SK-N-SH (cell line): ENCODE measurements around the gene CACNA1D. TPM values are rescaled to one million over a fixed set of nuclear protein-coding genes. Genes with fewer than 3 reads are reported as not detected.

ENCODE experiments used
- CTCF ChIA-PET: fragments of 300-600, 350-600 bp; formaldehyde crosslinking; extraction: SDS; loops from one replicate; lab custom pipeline; 2021; lab: Yijun Ruan, JAX
- POLR2A ChIA-PET: fragments of 350-600 bp; sonication (Branson Sonifier 250); formaldehyde crosslinking; extraction: SDS; loops from one replicate; lab custom pipeline; 2020; ENCODE audit warnings: antibody characterized with exemption, inconsistent platforms; lab: Yijun Ruan, JAX
- DNase-seq: peaks from one replicate; pipeline ENCODE4 v3.0.0; 2012
- H2AFZ ChIP-seq: fragments of 200-600 bp; sonication (generic); 2 replicates; pipeline ENCODE4 v1.8.1; 2016; ENCODE audit warnings: antibody characterized with exemption, mild to moderate bottlenecking, low read depth
- H3F3A ChIP-seq: fragments of 200-600 bp; sonication (generic); replicated peaks from 2 replicates; pipeline ENCODE3; 2016; ENCODE audit warnings: antibody characterized with exemption, mild to moderate bottlenecking; ENCODE audit not compliant: insufficient read depth
- H3K27ac ChIP-seq, 2 experiments: fragments of 200-500 bp in 1 of 2; fragments of 200-600 bp in 1 of 2; sonication (Bioruptor generic) in 1 of 2; sonication (generic), shearing (Covaris generic) in 1 of 2; 2 replicates each; pipeline versions ENCODE4 v1.5.1 to v1.6.1; 2014 to 2016; ENCODE audit warnings: low read depth in 2 of 2, inconsistent platforms in 1 of 2, low read length in 1 of 2, mild to moderate bottlenecking in 1 of 2, mixed read lengths in 1 of 2
- H3K27me3 ChIP-seq: fragments of 200-600 bp; sonication (generic), shearing (Covaris generic); 2 replicates; pipeline ENCODE4 v1.6.1; 2016; ENCODE audit warnings: mixed run types; ENCODE audit not compliant: insufficient read depth
- H3K36me3 ChIP-seq, 2 experiments: fragments of 200-500 bp in 1 of 2; fragments of 200-600 bp in 1 of 2; sonication (Bioruptor generic) in 1 of 2; sonication (generic) in 1 of 2; replicated peaks in 1 of 2; 2 replicates each; pipeline versions ENCODE3 to v1.5.1; 2014 to 2016; ENCODE audit warnings: low read length in 1 of 2, mild to moderate bottlenecking in 1 of 2; ENCODE audit not compliant: insufficient read depth in 2 of 2, control insufficient read depth in 1 of 2
- H3K4me1 ChIP-seq, 2 experiments: fragments of 200-500 bp in 1 of 2; fragments of 200-600 bp in 1 of 2; sonication (Bioruptor generic) in 1 of 2; sonication (generic), shearing (Covaris generic) in 1 of 2; 2 replicates each; pipeline versions ENCODE4 v1.5.1 to v1.6.1; 2014 to 2016; ENCODE audit warnings: low read depth in 1 of 2, low read length in 1 of 2, mixed run types in 1 of 2; ENCODE audit not compliant: insufficient read depth in 2 of 2, control insufficient read depth in 1 of 2
- H3K4me2 ChIP-seq: fragments of 200-600 bp; sonication (generic), shearing (Covaris generic); 2 replicates; pipeline ENCODE4 v1.6.1; 2017; ENCODE audit warnings: mixed run types
- H3K4me3 ChIP-seq, 2 experiments: fragments of 200-500 bp in 1 of 2; fragments of 200-600 bp in 1 of 2; sonication (Bioruptor generic) in 1 of 2; sonication (generic), shearing (Covaris generic) in 1 of 2; 2 replicates each; pipeline versions ENCODE4 v1.5.1 to v1.8.1; 2014 to 2016; ENCODE audit warnings: low read depth in 2 of 2, inconsistent platforms in 1 of 2, low read length in 1 of 2, mild to moderate bottlenecking in 1 of 2, mixed read lengths in 1 of 2, moderate library complexity in 1 of 2
- H3K79me2 ChIP-seq: fragments of 200-600 bp; sonication (generic); 2 replicates; pipeline ENCODE4 v1.8.1; 2017; ENCODE audit warnings: mild to moderate bottlenecking; ENCODE audit not compliant: insufficient read depth
- H3K9ac ChIP-seq: fragments of 200-600 bp; sonication (generic); 2 replicates; pipeline ENCODE4 v1.6.1; 2017; ENCODE audit warnings: mixed run types
- H3K9me2 ChIP-seq: fragments of 200-600 bp; sonication (generic); 2 replicates; pipeline ENCODE4 v1.6.1; 2017; ENCODE audit warnings: mixed run types
- H3K9me3 ChIP-seq: fragments of 200-600 bp; sonication (generic); 2 replicates; pipeline ENCODE4 v1.6.1; 2017; ENCODE audit warnings: mixed run types, mild to moderate bottlenecking, moderate library complexity
- H4K20me1 ChIP-seq: fragments of 200-600 bp; sonication (generic); 2 replicates; pipeline ENCODE4 v1.6.1; 2017; ENCODE audit warnings: mild to moderate bottlenecking, mixed run types; ENCODE audit not compliant: insufficient read depth
- CHD2 ChIP-seq: fragments of 150-350 bp; IDR thresholded peaks from 2 replicates; pipeline ENCODE4 v1.6.1; 2018; ENCODE audit warnings: low read length; ENCODE audit not compliant: partially characterized antibody
- CTCF ChIP-seq: fragments of 200-600 bp; sonication (generic); IDR thresholded peaks from 2 replicates; pipeline ENCODE4 v1.6.1; 2017; ENCODE audit warnings: antibody characterized with exemption, mild to moderate bottlenecking, moderate library complexity
- ELF1 ChIP-seq: IDR thresholded peaks from 2 replicates; pipeline ENCODE4 v1.4.0; 2012
- EP300 ChIP-seq, 2 experiments: IDR thresholded peaks; 2 replicates each; pipeline versions ENCODE4 v1.4.0 to v1.6.1; 2012; ENCODE audit warnings: borderline replicate concordance in 1 of 2, low read depth in 1 of 2, low read length in 1 of 2
- EZH2phosphoT487 ChIP-seq: fragments of 200-600 bp; sonication (generic); IDR thresholded peaks from 2 replicates; pipeline ENCODE4 v1.6.1; 2017; ENCODE audit warnings: low read depth, mixed run types, mild to moderate bottlenecking, antibody characterized with exemption, moderate library complexity, borderline replicate concordance
- JUND ChIP-seq: IDR thresholded peaks from 2 replicates; pipeline ENCODE4 v1.4.0; 2012
- MAX ChIP-seq: IDR thresholded peaks from 2 replicates; pipeline ENCODE4 v1.4.0; 2012; ENCODE audit warnings: low read depth
- MEF2A ChIP-seq: IDR thresholded peaks from 2 replicates; pipeline ENCODE4 v1.4.0; 2012; ENCODE audit warnings: low read depth, borderline replicate concordance
- MXI1 ChIP-seq: IDR thresholded peaks from 2 replicates; pipeline ENCODE4 v1.6.1; 2012; ENCODE audit warnings: mild to moderate bottlenecking, low read depth, low read length, improper control_type of control experiment
- NFIC ChIP-seq: IDR thresholded peaks from 2 replicates; pipeline ENCODE4 v1.4.0; 2012; ENCODE audit warnings: borderline replicate concordance
- PBX3 ChIP-seq: IDR thresholded peaks from 2 replicates; pipeline ENCODE4; 2012
- RAD21 ChIP-seq: IDR thresholded peaks from 2 replicates; pipeline ENCODE4 v1.6.1; 2012; ENCODE audit warnings: mild to moderate bottlenecking, low read length
- REST ChIP-seq: IDR thresholded peaks from 2 replicates; pipeline ENCODE4 v1.6.1; 2012; ENCODE audit warnings: mild to moderate bottlenecking, low read depth, low read length, moderate library complexity
- RFX5 ChIP-seq: IDR thresholded peaks from 2 replicates; pipeline ENCODE4 v1.6.1; 2012; ENCODE audit warnings: mild to moderate bottlenecking, improper control_type of control experiment, low read length
- TAF1 ChIP-seq: IDR thresholded peaks from 2 replicates; pipeline ENCODE4 v1.6.1; 2012; ENCODE audit warnings: low read depth, mild to moderate bottlenecking, low read length, moderate library complexity, borderline replicate concordance
- TCF12 ChIP-seq: IDR thresholded peaks from 2 replicates; pipeline ENCODE4 v1.4.0; 2012
- TEAD4 ChIP-seq: IDR thresholded peaks from 2 replicates; pipeline ENCODE4 v1.4.0; 2012; ENCODE audit warnings: mild to moderate bottlenecking, borderline replicate concordance; ENCODE audit not compliant: insufficient read depth
- USF1 ChIP-seq: IDR thresholded peaks from 2 replicates; pipeline ENCODE4 v1.4.0; 2012; ENCODE audit warnings: low read depth, borderline replicate concordance
- USF2 ChIP-seq: fragments of 150-350 bp; IDR thresholded peaks from 2 replicates; pipeline ENCODE4 v1.6.1; 2017; ENCODE audit warnings: antibody characterized with exemption, low read length, low read depth, borderline replicate concordance
- YY1 ChIP-seq: IDR thresholded peaks from 2 replicates; pipeline ENCODE4 v1.4.0; 2012; ENCODE audit warnings: low read depth, mild to moderate bottlenecking
- WGBS: methylation state at CpG from one replicate; pipeline ENCODE4 v1.1.6; 2017; ENCODE audit warnings: low lambda C conversion rate; 5-methylcytosine and 5-hydroxymethylcytosine counted together
- polyA plus RNA-seq, 3 experiments: library from polyadenylated mRNA; depleted of rRNA; stranded (reverse); fragments of >200 nt; gene quantifications; 2 replicates each; pipeline ENCODE4 v1.2.3, GENCODE V29; 2012

The CACNA1D gene
- polyA plus RNA-seq, 1 of the 3 experiments (the other 2 are of a cell fraction), result 0.12 TPM

GRCh38 chr3:53482227-53482626, 12.2 kb upstream of the CACNA1D start:
- WGBS, result 46% methylated on average over 1 of the region's 1 CpG
- H3K27me3 ChIP-seq, result no peaks in the 10 kb centered on the region
- ChIA-PET POLR2A (no interaction called here), CTCF (interaction anchor here (0.9 kb wide), 1 partner anchor 226 kb away, joined by 3 read pairs; no protein-coding TSS in a partner anchor)
- H3K4me2 ChIP-seq, result no peak overlapping the region
- H3K9me2 ChIP-seq, result no peaks in the 10 kb centered on the region
- DNase-seq, result no peak
- no peak overlapping the region for H2AFZ ChIP-seq
- H3K4me3 ChIP-seq, result no peak overlapping the region
- H3K79me2 ChIP-seq, result no peaks in the 10 kb centered on the region
- peaks cover 0 to 17% of the 10 kb centered on the region in 2 experiments; a peak in 1 of 4 replicates for H3K4me1 ChIP-seq
- H4K20me1 ChIP-seq, result no peaks in the 10 kb centered on the region
- H3K27ac ChIP-seq, result no peak overlapping the region
- no peaks in the 10 kb centered on the region for H3K9me3 ChIP-seq
- H3F3A ChIP-seq, result no peaks in the 10 kb centered on the region
- H3K9ac ChIP-seq, result no peak overlapping the region
- no peaks in the 10 kb centered on the region for H3K36me3 ChIP-seq
- no peak for TF ChIP-seq TCF12
- no peak for TF ChIP-seq USF2
- no peak for TF ChIP-seq EZH2phosphoT487
- TF ChIP-seq RAD21, result no peak
- no peak for TF ChIP-seq ELF1
- TF ChIP-seq RFX5, result no peak
- no peak for TF ChIP-seq YY1
- TF ChIP-seq MAX, result no peak
- no peak for TF ChIP-seq EP300 (IDR thresholded peaks at IDR 0.05; ENCODE audit: borderline replicate concordance in 1 of 2, low read depth in 1 of 2, low read length in 1 of 2)
- no peak for TF ChIP-seq CTCF
- no peak for TF ChIP-seq USF1
- TF ChIP-seq JUND, result no peak
- no peak for TF ChIP-seq TAF1
- no peak for TF ChIP-seq MEF2A
- no peak for TF ChIP-seq CHD2
- no peak for TF ChIP-seq REST
- no peak for TF ChIP-seq TEAD4
- TF ChIP-seq PBX3, result no peak
- TF ChIP-seq NFIC, result no peak
- TF ChIP-seq MXI1, result no peak
